Endothelial cell of hepatic sinusoid (primary cell): ENCODE data around the gene ARHGEF1.

Experiments used
- in situ Hi-C: cut with HindIII; loops from 2 replicates; pipeline ENCODE4 v1.10.0; 2017; ENCODE audit warnings: low sequenced_read_pairs

Gene ARHGEF1

DNA sequence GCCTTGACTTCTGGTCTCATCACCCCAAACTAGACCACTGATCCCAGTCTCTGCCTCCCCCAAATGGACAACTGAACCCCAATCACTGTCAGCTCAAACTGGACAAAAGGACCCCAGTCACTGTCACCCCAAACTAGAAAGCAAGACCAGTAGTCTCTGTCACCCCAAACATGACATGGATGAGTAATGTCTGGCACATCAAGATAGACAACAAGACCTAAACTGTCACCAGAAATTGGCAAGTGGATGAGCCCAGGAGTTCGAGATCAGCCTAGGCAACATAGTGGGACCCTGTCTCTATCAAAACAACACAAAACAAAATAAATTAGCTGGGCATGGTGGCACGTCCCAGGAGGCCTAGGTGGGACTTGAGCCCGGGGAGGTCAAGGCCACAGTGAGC lies 64.1 kb downstream of the ARHGEF1 start:
- in situ Hi-C loops = no loop called here

DNA sequence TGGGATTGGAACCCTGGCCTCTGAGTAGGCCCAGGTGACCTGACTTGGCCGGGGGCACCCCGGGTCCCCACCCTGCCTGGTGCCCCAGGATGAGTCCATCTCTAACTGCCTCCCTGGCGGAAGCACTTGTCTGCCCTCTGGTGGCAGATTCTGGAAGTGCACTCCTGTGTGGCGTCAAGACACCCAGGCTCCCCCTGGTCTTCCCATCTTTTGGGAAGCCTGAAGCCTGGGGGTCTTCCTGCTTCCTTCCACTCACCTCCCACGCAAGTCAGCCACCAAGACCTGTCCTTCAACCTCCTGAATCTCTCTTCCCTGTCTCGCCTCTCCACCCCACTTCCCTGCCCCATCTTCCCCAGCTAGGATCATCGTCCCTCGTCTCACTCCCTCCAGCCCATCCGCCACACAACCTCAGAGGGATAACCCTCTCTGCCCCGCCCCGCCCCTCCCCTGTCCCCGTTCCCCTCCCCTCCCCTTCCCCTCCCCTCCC lies 68.7 kb downstream of the ARHGEF1 start:
- in situ Hi-C loops = loop anchor here (10.0 kb wide), 1 partner anchor 57 kb away; no protein-coding TSS in a partner anchor

DNA sequence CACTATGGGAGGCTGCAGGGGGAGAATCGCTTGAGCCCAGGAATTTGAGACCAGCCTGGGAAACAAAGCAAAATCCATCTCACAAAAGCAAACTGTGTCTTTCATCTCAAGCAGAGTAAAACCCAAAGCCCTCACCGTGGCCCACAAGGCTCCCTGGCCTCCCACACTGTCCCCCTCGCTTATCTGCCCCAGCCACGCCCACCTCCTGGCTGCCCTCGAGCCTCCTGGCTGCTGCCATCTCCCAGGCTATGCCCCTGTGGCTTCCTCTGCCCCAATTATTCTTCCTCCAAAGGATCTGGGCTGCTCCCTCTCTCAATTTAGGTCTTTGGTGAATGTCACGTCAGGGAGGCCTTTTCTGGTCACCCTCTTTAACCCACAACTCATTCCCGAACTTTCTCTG lies 72.5 kb downstream of the ARHGEF1 start:
- in situ Hi-C loops = loop anchor here (10.0 kb wide), 1 partner anchor 61 kb away; no protein-coding TSS in a partner anchor

DNA sequence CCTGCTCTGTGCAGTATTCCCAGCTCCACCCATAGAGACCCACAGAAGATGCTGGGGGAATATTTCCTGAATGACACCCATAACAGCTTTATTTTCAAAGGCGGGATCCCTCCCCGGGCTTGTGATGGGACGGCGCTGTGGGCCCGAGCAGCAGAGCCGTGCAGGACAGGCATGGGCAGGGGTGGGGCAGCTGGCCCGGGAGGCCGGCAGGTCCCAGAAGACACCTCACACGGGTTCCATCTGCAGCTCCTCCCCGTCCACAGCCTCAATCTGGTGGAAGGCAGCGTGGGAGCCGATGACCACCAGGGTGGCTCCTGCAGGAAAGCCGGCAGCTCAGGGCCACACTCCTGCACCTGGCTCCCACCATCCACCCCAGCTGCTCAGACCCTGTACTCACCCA lies 73.6 kb downstream of the ARHGEF1 start:
- in situ Hi-C loops = loop anchor here (10.0 kb wide), 1 partner anchor 62 kb away; no protein-coding TSS in a partner anchor
